Neural progenitor cell (in vitro differentiated cells): ENCODE measurements around the gene LMBRD2.

ENCODE experiments used
- EZH2 ChIP-seq: fragments of 200-600 bp; sonication (generic); IDR thresholded peaks from 2 replicates; pipeline ENCODE4 v1.6.1; 2017; ENCODE audit warnings: antibody characterized with exemption, mild to moderate bottlenecking, moderate library complexity
- EZH2phosphoT487 ChIP-seq: fragments of 200-600 bp; sonication (generic); IDR thresholded peaks from 2 replicates; pipeline ENCODE4 v1.6.1; 2017; ENCODE audit warnings: antibody characterized with exemption

GRCh38 chr5:36175043-36175442, 23.4 kb upstream of the LMBRD2 start:
- TF ChIP-seq EZH2phosphoT487 (no peak), EZH2 (no peak)
